MG63 (cell line): ENCODE results near the gene HABP4. TPM values are rescaled to one million over a fixed set of nuclear protein-coding genes. Genes with fewer than 3 reads are reported as not detected.
"Not testable (repeated sequence)": the region's sequence is repeated elsewhere in the genome, so short reads cannot be mapped to it uniquely, and the experiment has no call there.

Experiments
- DNase-seq: peaks from one replicate; pipeline ENCODE4 v3.0.0-alpha.2; 2020
- H3K27me3 ChIP-seq: fragments of 250-450 bp; sonication (Bioruptor Pico); 2 replicates; pipeline ENCODE4 v1.5.1; 2020; ENCODE audit warnings: mild to moderate bottlenecking, moderate library complexity
- H3K36me3 ChIP-seq: fragments of 250-450 bp; sonication (Bioruptor Pico); 2 replicates; pipeline ENCODE4 v1.5.1; 2020; ENCODE audit warnings: mild to moderate bottlenecking, moderate library complexity
- H3K4me3 ChIP-seq: fragments of 250-450 bp; sonication (Bioruptor Pico); 2 replicates; pipeline ENCODE4 v1.5.1; 2020; ENCODE audit warnings: mild to moderate bottlenecking, moderate library complexity
- H3K9me3 ChIP-seq: fragments of 250-450 bp; sonication (Bioruptor Pico); 2 replicates; pipeline ENCODE4 v1.5.1; 2020; ENCODE audit warnings: mild to moderate bottlenecking, moderate library complexity
- total RNA-seq: library from RNA; depleted of rRNA; stranded (reverse); fragments of >200 nt; shearing (Covaris generic); gene quantifications from 2 replicates; pipeline ENCODE4 v1.2.3, GENCODE V29; 2014; ENCODE audit warnings: low replicate concordance

HABP4 gene
- total RNA-seq, 1 experiment from 2014 or later: 15.9 TPM

DNA sequence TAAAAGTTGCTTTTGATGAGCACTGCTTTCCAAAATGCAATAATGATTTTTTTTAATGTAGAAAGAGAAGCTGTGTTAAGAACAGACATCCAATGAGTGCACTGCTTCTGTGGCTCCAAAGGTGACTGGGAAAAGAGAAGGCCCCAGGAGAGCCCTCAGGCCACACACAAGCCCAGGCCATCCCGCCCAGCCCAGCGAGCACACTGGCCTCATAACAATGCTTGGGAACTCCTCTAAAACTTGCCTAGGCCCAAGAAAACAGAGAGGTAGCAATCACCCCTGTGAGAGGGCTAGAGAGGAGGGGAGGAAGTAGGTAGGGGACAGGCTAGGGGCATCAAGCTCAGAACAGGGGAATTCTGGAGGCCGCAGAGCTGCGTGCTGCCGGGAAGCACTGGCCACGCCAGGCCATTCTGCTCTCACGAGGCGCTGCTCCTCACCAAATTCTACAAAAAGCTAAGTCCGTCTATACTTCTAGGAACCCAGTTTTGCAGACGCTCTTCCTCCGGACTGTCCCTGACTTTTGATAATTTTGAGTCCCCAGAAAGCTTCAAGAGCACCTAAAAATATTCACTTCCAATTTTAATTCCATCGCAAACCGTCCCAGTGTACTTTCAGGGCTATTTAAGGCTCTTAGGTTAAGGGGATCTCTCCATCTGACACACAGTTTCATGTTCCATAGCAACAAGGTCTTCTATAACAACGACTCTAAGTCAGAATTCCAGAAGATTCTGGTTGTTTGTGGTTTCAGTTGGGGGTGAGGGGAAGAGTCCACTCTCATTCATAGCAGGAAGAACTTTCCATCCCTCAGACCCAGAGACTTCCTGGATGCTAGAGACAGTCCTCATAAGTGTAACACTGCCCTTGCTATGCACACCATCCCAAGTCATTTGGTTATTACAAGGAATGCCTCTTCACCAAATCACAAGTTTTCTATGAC is 51.0 kb downstream of the HABP4 start:
- no peak for DNase-seq
- H3K4me3 ChIP-seq: no peak overlapping the region
- no peaks in the 10 kb centered on the region for H3K9me3 ChIP-seq
- no peaks in the 10 kb centered on the region for H3K36me3 ChIP-seq
- H3K27me3 ChIP-seq: no peaks in the 10 kb centered on the region

DNA sequence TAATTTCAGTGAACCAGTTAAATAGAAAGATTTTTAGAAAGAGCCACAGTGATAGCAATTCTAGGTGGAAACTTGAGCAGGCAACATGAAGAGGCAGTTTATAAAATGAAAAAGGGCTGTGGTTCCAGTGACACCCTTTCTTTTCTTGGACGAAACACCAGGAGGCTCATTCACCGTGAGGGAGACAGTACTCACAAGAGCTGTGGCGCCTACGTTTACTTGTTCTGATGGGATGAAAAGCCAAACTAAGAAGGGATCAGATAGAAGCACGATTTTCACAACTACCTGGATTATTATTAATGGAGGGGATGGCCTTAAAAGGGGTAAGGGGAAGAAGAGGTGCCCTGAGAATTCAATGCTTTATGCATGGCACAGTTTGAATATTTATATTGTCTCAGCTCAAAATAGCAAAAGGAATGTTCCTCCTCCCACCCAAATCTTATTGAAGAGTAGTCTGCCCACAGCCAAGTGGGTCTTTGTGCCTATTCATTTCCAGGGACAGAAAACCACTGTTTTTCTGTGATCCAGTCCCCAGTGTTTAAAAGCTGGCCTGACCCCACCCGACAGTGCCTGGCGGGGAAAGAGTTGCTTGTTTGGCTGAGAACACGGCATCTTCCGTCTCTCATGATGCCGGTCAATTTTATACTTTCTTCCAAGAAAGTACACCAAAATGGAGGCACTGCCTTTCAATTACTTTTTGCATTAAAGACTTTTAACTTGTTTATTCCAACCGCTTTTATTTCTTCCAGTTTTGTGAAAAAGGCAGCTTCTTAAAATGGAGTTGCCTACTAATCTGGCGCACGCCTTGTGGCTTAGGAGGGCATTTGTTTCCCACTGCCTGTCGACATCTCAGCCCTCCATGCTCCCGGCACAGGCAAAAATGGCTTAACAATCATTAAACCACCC is 51.9 kb downstream of the HABP4 start:
- no peak overlapping the region for H3K4me3 ChIP-seq
- H3K27me3 ChIP-seq: no peaks in the 10 kb centered on the region
- DNase-seq: no peak
- H3K36me3 ChIP-seq: no peaks in the 10 kb centered on the region
- H3K9me3 ChIP-seq: no peaks in the 10 kb centered on the region

- no peaks in the 10 kb centered on the region for H3K9me3 ChIP-seq
- H3K36me3 ChIP-seq: no peaks in the 10 kb centered on the region
- no peak overlapping the region for H3K4me3 ChIP-seq
- DNase-seq: no peak
- H3K27me3 ChIP-seq: no peaks in the 10 kb centered on the region
These were observed 52.8 kb downstream of the HABP4 start for GRCh38 chr9:96502539-96503373.

GRCh38 chr9:96503374-96503748 is 53.4 kb downstream of the HABP4 start:
- H3K27me3 ChIP-seq, DNase-seq, H3K36me3 ChIP-seq, H3K9me3 ChIP-seq, H3K4me3 ChIP-seq: not testable (repeated sequence)

DNA sequence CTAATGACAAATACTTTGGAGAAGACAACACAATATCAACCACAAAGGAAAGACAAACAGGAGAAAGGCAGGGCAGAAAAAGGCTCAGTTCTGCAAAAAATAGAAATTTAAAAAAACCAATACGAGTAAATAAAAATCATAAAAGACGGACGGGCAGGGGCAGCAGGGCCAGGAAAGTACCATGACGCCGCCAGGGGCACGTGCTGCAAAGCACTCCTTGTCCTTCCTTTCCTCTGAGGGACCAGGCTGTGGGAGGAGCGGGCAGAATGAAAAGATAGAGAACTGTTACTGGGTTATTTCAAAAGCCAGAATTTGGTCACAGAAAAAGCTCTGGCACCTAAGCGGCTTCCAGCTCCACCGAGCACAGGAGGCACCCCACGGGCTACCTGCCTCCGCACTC is 53.9 kb downstream of the HABP4 start:
- Histone ChIP-seq H3K4me3 (no peak overlapping the region), H3K9me3 (no peaks in the 10 kb centered on the region), H3K27me3 (no peaks in the 10 kb centered on the region), H3K36me3 (no peaks in the 10 kb centered on the region)
- DNase-seq: no peak

DNA sequence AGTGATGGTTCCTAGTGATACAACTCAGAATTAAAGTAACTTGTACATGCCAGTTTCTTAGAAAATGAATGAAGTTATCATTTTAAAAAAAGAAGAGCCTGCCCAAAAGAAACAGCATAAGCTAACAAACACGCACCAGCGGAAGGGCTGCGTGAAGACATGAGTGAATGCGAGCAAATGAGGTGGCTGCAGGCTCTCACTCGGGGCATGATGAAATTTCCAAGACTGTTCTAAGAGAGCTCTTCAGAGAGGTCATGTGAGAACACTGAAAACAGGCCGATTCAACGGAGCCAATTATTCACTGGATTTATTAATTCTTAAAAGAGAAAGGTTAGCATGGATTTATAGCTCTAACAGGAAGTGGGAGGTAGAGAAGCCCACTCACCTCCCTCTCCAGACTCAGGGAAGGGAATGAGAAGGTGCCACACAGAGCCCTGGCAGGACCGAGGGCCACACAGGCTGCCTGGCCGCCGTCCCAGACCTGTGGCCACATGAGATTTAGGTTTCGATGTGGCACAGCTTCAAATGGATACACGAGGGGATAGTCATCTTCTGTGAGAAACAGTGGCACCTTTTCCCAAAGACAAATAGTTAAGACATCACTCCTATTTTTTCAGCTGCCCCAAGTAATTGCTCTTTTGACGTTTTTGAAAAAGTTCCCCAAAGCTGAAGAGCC is 55.5 kb downstream of the HABP4 start:
- peak; percentile 19 for DNase-seq
- Histone ChIP-seq H3K4me3 (no peak overlapping the region), H3K36me3 (no peaks in the 10 kb centered on the region), H3K9me3 (no peaks in the 10 kb centered on the region), H3K27me3 (no peaks in the 10 kb centered on the region)

DNA sequence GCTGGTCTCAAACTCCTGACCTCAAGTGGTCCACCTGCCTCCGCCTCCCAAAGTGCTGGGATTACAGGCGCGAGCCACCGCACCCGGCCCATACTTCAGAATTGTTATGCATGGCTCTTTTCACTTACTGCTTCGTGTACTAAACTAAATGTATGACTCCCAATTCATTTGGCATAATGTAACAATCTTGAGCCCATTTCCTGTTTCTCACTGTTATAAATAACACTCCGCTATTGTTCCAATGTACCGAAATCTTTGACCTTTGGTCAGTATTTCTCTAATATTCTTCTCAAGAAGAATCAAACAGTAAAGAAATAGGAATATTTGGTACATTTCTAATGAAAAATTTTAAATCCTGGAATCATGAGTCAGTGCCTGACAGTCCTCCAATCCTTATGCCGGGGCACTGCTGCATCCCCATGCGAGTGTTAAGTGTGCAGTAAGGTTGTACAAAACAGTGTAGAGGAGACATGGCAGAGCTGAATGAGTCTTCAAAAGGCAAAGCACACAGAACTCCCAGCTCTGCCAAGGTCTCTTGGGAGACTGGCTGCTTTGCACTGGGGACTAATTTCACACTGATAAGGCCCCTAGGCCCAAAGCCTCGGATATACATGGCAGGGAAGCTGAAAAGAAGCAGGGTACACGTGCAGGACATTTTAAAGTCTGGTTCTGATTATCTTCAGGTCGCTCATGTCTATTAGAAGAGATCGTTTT is 58.4 kb downstream of the HABP4 start:
- Histone ChIP-seq H3K4me3 (no peak overlapping the region), H3K36me3 (no peaks in the 10 kb centered on the region), H3K9me3 (no peaks in the 10 kb centered on the region), H3K27me3 (no peaks in the 10 kb centered on the region)
- no peak for DNase-seq

GRCh38 chr9:96509026-96509425 is 59.1 kb downstream of the HABP4 start:
- no peak for DNase-seq
- H3K36me3 ChIP-seq: no peaks in the 10 kb centered on the region
- no peaks in the 10 kb centered on the region for H3K9me3 ChIP-seq
- no peak overlapping the region for H3K4me3 ChIP-seq
- H3K27me3 ChIP-seq: no peaks in the 10 kb centered on the region

- DNase-seq: no peak
- Histone ChIP-seq H3K27me3 (no peaks in the 10 kb centered on the region), H3K9me3 (no peaks in the 10 kb centered on the region), H3K36me3 (no peaks in the 10 kb centered on the region), H3K4me3 (no peak overlapping the region)
These were observed 59.9 kb downstream of the HABP4 start for GRCh38 chr9:96509848-96510247.

GRCh38 chr9:96510258-96510657 is 60.3 kb downstream of the HABP4 start:
- Histone ChIP-seq H3K4me3 (no peak overlapping the region), H3K27me3 (no peaks in the 10 kb centered on the region), H3K36me3 (no peaks in the 10 kb centered on the region), H3K9me3 (no peaks in the 10 kb centered on the region)
- DNase-seq: no peak

GRCh38 chr9:96512240-96512639 is 62.3 kb downstream of the HABP4 start:
- Histone ChIP-seq H3K36me3 (no peaks in the 10 kb centered on the region), H3K4me3 (no peak overlapping the region), H3K9me3 (no peaks in the 10 kb centered on the region), H3K27me3 (no peaks in the 10 kb centered on the region)
- DNase-seq: no peak

GRCh38 chr9:96513622-96514021 is 63.7 kb downstream of the HABP4 start:
- no peaks in the 10 kb centered on the region for H3K36me3 ChIP-seq
- no peak for DNase-seq
- no peaks in the 10 kb centered on the region for H3K9me3 ChIP-seq
- H3K27me3 ChIP-seq: no peaks in the 10 kb centered on the region
- H3K4me3 ChIP-seq: no peak overlapping the region

DNA sequence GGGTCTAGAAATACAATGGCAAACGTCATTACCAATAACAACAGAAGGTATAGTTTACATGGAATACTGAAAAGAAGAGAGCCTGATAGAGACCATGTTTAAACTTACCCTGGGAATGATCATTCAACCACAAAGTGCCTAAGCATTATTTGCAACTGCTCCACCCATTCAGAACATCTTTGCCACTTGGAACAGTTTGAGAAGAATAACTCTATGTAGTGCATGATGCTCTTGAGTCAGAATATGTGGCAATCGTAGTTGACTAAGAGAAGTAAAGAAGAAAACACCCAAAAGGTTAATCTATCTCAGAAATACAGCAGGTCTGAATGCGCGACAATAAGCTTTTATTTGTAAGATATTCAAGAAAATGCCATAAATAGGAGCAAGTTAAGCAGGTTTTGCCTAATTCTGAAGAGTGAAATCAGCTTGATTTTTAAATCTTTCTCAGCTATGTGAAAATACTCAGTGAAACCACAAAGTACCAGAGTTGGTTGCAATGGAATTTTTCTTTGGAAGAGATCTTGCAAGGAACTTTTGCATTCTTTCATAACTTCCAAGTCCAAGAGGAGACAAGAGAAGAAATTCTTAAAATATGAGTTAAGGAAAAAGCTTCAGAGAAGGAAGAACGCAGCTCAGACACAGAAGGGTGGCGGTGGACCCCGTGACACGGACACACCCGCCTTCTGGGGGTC is 64.3 kb downstream of the HABP4 start:
- Histone ChIP-seq H3K27me3 (no peaks in the 10 kb centered on the region), H3K36me3 (no peaks in the 10 kb centered on the region), H3K9me3 (no peaks in the 10 kb centered on the region), H3K4me3 (no peak overlapping the region)
- no peak for DNase-seq

- no peak for DNase-seq
- Histone ChIP-seq H3K9me3 (no peaks in the 10 kb centered on the region), H3K36me3 (no peaks in the 10 kb centered on the region), H3K4me3 (no peak overlapping the region), H3K27me3 (no peaks in the 10 kb centered on the region)
These were observed 64.8 kb downstream of the HABP4 start for GRCh38 chr9:96514800-96515158.
